Activated CD4-positive, CD25-positive, alpha-beta regulatory T cell treated with anti-CD3 and anti-CD28 coated beads, Interleukin-2, amount 50 U/mL, for 16 hours (primary cell): ENCODE data around the gene VDAC1.
"Not testable (repeated sequence)": the region's sequence is repeated elsewhere in the genome, so short reads cannot be mapped to it uniquely, and the experiment has no call there.

Experiments
- DNase-seq: peaks from one replicate; pipeline ENCODE4 v3.0.0-alpha.2; 2020; ENCODE audit warnings: low read depth, low spot score

VDAC1 gene

GRCh38 chr5:134004626-134005416 lies at the start of gene VDAC1:
VDAC1 (minus strand) TSS chr5:134004975; CDS start chr5:133993012, 11,963 bp downstream.
- DNase-seq, result peak; percentile 62

- DNase-seq, result no peak
Observed at GRCh38 chr5:134053840-134054338, 49.1 kb upstream of the VDAC1 start.

- no peak for DNase-seq
Observed at GRCh38 chr5:134053314-134053839, 48.6 kb upstream of the VDAC1 start.

GRCh38 chr5:134051305-134051704 lies 46.5 kb upstream of the VDAC1 start:
- no peak for DNase-seq

- DNase-seq, result no peak
Observed at GRCh38 chr5:134048864-134049263, 44.1 kb upstream of the VDAC1 start.

- DNase-seq, result no peak
Observed at GRCh38 chr5:134047687-134048056, 42.9 kb upstream of the VDAC1 start.

- DNase-seq, result no peak
Observed at GRCh38 chr5:134046801-134047686, 42.3 kb upstream of the VDAC1 start.

- no peak for DNase-seq
Observed at GRCh38 chr5:134046330-134046729, 41.6 kb upstream of the VDAC1 start.

- no peak for DNase-seq
Observed at GRCh38 chr5:134043793-134044792, 39.3 kb upstream of the VDAC1 start.

GRCh38 chr5:134041570-134042411 lies 37.0 kb upstream of the VDAC1 start:
- no peak for DNase-seq

GRCh38 chr5:134038138-134038537 lies 33.4 kb upstream of the VDAC1 start:
- no peak for DNase-seq

GRCh38 chr5:134037160-134037559 lies 32.4 kb upstream of the VDAC1 start:
- no peak for DNase-seq

- no peak for DNase-seq
Observed at GRCh38 chr5:134034326-134034725, 29.6 kb upstream of the VDAC1 start.

- not testable (repeated sequence) for DNase-seq
Observed at GRCh38 chr5:134030303-134030964, 25.7 kb upstream of the VDAC1 start.

- DNase-seq, result no peak
Observed at GRCh38 chr5:134029156-134029555, 24.4 kb upstream of the VDAC1 start.

GRCh38 chr5:134028496-134028895 lies 23.7 kb upstream of the VDAC1 start:
- DNase-seq, result no peak

GRCh38 chr5:134027288-134027615 lies 22.5 kb upstream of the VDAC1 start:
- no peak for DNase-seq

GRCh38 chr5:134026521-134027287 lies 21.9 kb upstream of the VDAC1 start:
- DNase-seq, result no peak

GRCh38 chr5:134025786-134026185 lies 21.0 kb upstream of the VDAC1 start:
- DNase-seq, result no peak
